HG02884 (cell line): Measurements from ENCODE around the gene FOXP2.

ENCODE experiments used
- ATAC-seq: cut with Tn5 transposase; IDR thresholded peaks from one replicate; pipeline ENCODE4 v1.9.1; 2021; ENCODE audit warnings: mild to moderate bottlenecking, moderate library complexity; ENCODE audit not compliant: unreplicated experiment

The FOXP2 gene

DNA sequence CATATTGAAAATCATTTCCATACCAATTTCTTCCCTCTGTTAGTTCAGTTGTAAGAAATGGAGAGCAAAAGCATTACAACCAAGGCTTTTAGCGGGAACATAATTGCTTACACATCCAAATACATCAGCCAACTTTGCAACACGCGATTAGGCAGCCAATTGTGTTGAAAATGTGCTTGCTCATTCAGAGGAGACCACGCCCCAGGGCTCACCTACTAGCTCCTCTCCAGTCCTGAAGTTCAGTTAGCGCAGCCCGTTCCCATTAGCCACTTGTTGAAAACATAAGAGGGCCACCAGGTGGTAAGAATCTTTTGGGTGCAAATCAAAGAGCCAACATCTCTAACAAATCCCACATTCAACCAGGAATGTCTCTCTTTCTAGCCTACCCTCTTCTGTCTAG lies 294.0 kb downstream of the FOXP2 start:
- ATAC-seq, result no peak

- ATAC-seq, result no peak
These were observed 295.9 kb downstream of the FOXP2 start for GRCh38 chr7:114710499-114710898.

DNA sequence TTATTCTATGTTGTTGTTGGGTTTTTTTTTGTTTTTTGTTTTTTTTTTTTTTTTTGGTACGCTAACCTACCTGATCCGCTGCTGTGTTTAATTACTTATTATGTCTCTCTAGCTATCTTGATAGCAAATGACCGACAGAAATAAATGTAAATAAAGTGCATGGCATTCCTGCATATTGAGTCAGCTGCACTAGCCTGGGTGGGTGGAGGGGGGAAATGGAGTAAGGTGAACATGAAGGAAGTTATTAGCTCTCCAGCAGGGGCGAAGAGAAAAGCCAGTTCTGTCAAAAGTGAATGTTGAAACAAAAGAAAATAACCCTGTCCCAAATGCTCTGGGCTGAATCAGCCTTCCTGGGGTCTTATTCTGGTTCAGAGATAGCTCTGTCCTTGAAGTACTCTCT lies 296.6 kb downstream of the FOXP2 start:
- no peak for ATAC-seq

GRCh38 chr7:114715907-114716306 lies 301.3 kb downstream of the FOXP2 start:
- no peak for ATAC-seq

DNA sequence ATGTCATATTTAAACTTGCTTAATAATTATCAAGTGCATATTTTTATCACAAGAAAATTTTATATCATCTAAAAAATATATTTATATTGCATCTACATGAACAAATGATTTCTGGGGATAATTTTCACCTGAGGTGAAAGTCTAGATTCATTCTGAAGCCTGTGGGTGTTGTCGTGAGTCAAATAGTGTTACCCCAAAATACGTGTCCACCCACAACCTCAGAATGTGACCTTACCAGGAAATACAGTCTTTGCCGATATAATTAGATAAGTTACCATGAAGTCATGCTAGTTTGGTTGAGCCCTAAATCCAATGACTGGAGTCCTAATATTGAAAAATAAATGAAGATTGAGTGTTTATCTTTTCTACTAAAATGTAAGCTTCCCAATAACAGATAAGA lies 304.2 kb downstream of the FOXP2 start:
- peak; percentile 74 for ATAC-seq

DNA sequence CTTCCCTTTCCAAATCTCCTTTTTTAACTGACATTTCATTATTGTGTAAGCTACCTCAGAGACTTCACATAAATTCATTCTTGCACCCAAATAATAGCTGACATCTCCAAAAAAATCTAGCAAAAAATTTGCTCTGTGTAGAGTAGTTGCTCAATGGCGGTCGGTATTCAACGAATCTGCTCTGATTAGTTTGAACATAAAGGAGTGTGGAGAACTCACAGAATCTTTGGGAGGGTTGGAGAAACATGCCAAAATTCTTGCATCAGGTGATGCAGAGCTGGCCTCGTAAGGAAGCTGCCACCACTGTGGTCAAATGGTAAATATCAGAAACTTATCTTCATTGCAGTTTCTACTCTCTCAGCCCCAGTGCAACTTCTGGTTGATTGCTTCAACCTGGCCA lies 306.1 kb downstream of the FOXP2 start:
- no peak for ATAC-seq

DNA sequence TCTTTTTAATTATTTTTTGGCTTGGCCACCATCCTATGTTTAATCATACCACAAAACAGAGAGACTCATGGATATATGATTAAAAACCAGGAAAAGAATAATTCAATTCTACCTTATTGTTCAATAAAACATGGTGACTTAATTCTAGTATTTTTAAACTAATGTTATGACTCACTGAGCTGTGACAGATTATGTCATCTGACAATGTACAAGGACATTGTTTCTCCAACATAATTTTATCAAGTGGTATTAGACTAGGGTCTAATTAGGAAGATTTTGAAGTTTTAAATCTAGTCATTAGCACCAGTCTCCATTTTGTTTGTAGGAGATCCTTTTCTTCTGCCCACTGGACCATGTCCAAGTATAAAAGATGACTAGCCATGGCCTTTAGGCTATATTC lies 307.9 kb downstream of the FOXP2 start:
- no peak for ATAC-seq

- ATAC-seq, result no peak
These were observed 308.7 kb downstream of the FOXP2 start for GRCh38 chr7:114723308-114723707.

DNA sequence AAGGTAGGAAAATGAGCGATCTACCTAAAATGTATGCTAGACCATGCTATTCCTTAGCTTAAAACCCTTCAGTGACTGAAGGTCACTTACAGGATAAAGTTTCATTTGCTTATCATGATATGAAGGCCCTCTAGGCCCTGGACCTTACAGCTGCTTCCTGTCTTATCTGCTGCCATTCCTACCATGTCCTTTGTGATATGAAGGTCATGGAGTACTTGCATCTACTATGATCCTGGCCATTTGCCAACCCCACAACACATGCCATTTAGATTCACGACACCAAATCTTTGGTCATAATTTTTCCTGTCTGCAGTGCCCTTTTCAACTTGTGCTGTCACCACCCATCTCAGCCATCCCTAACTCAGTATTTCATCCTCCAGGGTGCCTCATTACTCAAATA lies 325.5 kb downstream of the FOXP2 start:
- ATAC-seq, result no peak

DNA sequence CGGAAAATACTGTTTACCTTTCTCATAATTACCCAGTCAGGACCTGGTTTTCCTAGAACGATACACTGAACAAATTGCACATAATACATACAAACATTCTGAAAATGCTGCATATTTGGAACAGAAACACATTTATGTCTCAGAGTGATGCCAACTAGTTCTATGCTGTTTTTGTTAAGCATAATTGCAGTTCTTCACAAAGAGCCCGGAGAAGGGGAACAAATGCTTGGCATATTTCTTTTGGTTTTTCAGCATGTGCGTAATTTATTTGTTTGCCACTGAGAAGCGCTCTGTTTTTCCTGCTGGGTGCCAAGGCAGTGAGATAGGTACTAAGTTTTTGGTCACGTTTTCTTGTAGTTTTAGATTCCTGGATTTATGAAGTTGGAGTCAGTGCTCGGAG lies 326.3 kb downstream of the FOXP2 start:
- no peak for ATAC-seq

DNA sequence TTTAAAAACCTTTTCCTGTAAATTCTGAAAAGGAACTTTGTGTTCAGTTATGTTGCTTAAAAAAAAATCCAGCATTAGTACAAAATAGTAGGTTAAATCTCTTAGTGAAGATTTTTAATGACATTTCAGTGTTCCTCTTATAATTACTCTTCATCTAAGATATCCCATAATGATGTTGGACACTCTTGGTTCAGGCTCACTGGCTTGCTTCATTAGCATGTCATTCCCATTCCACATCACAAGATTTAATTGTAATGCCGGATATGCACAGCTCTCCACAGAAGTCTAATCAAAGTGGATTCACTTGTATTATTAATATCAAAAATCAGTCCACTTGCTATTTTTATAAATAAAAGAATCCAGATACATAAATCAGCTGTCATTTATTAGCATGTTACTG lies 327.3 kb downstream of the FOXP2 start:
- ATAC-seq, result no peak
